ENCODE results near the gene CERK. TPM values are rescaled to one million over a fixed set of nuclear protein-coding genes. Genes with fewer than 3 reads are reported as not detected.
A peak's percentile ranks its signal among the peaks of the same experiment; 100 is the strongest.
"Not testable (repeated sequence)": the region's sequence is repeated elsewhere in the genome, so short reads cannot be mapped to it uniquely, and the experiment has no call there.

Gene CERK
- total RNA-seq, 1 experiment from 2014 or later: 87.7 TPM

GRCh38 chr22:46735747-46736608 lies 2.1 kb downstream of the CERK start:
- H3K4me1 ChIP-seq: peaks cover 23% of the 10 kb centered on the region; the same call in 1 of the 2 replicates
- no peaks in the 10 kb centered on the region for H3K27me3 ChIP-seq
- H3K9me3 ChIP-seq (replicated peaks): no peaks in the 10 kb centered on the region
- H3K36me3 ChIP-seq: no peaks in the 10 kb centered on the region
- H3K4me3 ChIP-seq: no peak overlapping the region
- no peak overlapping the region for H3K27ac ChIP-seq
- no peak for DNase-seq

GRCh38 chr22:46734830-46735453 lies 3.1 kb downstream of the CERK start:
- Histone ChIP-seq H3K36me3 (no peaks in the 10 kb centered on the region; the same call in 1 of the 2 replicates), H3K27ac (no peak overlapping the region), H3K27me3 (no peaks in the 10 kb centered on the region), H3K4me1 (peaks cover 31% of the 10 kb centered on the region), H3K9me3 (replicated peaks) (no peaks in the 10 kb centered on the region), H3K4me3 (no peak overlapping the region)
- DNase-seq: no peak

DNA sequence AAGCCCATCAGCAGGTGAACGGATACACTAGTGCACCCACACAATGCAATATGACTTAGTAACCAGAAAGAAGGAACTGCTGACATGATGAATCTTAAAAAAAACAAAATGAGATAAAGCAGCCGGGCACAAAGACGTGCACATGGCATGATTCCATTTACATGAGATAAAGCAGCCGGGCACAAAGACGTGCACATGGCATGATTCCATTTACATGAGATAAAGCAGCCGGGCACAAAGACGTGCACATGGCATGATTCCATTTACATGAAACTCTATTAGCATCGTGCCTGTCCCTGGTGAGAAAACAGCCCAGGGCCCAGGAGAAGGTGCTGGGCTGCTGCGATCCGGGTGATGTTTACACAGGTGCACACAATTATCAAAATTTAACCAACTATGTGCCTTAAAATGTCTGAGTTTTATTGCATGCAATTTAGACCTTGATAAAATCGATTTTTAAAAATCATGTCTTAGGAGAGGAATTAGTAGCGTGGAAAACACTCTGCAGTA lies 3.8 kb downstream of the CERK start:
- H3K4me1 ChIP-seq: peaks cover 31% of the 10 kb centered on the region
- not testable (repeated sequence) for DNase-seq; H3K4me3 ChIP-seq; H3K9me3 ChIP-seq (replicated peaks); H3K36me3 ChIP-seq; H3K27me3 ChIP-seq; H3K27ac ChIP-seq

- Histone ChIP-seq H3K27me3 (no peaks in the 10 kb centered on the region), H3K4me1 (peaks cover 28% of the 10 kb centered on the region), H3K4me3 (no peak overlapping the region), H3K27ac (no peak overlapping the region), H3K9me3 (replicated peaks) (no peaks in the 10 kb centered on the region), H3K36me3 (peaks cover 7% of the 10 kb centered on the region)
- no peak for DNase-seq
Observed at GRCh38 chr22:46732513-46732912, 5.5 kb downstream of the CERK start.

DNA sequence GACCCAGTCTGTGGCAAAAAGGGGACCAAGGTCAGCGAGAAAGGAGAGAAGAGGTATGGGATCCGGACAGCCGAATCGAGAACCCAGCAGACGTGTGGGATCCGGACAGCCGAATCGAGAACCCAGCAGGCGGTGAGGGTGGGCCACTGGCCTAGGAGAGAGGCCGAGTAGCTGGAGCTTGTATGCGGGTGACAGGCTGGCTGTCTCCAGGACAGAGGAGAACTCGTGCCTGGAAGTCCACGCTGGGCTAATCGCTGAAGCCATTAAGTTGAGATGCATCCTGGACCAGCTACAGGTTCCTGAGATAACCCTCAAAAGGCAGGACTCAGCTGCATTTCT lies 6.0 kb downstream of the CERK start:
- Histone ChIP-seq H3K27me3 (no peaks in the 10 kb centered on the region), H3K4me1 (peaks cover 28% of the 10 kb centered on the region), H3K9me3 (replicated peaks) (no peaks in the 10 kb centered on the region), H3K36me3 (peaks cover 7% of the 10 kb centered on the region), H3K4me3 (no peak overlapping the region), H3K27ac (no peak overlapping the region)
- DNase-seq: no peak

DNA sequence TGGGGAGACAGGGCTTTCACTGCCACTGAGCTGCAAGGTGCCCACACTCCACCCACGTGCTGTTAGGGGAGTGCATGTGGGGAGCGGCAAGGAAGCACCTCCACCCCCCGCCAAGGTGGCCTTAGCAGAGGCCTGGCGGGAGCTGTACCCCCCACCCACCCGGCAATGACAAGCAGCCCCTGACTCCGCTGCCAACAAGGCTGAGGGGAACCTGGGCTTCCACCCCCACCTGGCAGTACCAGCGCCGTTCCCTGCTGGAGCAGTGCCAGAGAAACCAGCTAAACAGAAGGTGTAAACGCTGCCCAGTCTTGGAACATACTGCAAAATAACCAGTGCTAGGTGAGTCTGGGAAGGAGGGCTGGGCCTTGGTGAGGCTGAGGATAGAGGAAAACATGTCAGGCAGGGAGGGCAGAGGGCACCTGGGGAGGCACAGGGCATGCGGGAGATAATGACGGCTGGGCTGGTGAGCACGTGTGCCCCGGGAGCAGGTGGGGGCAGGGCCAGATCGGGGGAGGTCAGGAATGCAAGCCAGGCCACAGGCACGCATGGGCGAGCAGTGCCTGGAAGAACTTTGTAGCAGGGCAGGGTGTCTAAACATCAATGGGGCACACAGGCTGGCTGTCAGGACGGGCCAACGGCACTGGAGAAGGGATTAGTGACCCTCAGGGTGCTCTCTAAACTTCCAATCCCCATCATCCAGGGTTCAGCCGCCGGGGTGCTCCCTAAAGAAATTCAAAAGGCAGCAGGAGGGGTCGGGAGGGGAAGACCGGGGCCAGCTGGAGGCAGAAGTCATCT lies 6.6 kb downstream of the CERK start:
- DNase-seq: no peak
- H3K4me1 ChIP-seq: peaks cover 24% of the 10 kb centered on the region
- H3K27me3 ChIP-seq: no peaks in the 10 kb centered on the region
- no peak overlapping the region for H3K4me3 ChIP-seq
- H3K9me3 ChIP-seq (replicated peaks): no peaks in the 10 kb centered on the region
- H3K36me3 ChIP-seq: peaks cover 8% of the 10 kb centered on the region
- no peak overlapping the region for H3K27ac ChIP-seq

- Histone ChIP-seq H3K4me3 (no peak overlapping the region), H3K27ac (no peak overlapping the region), H3K27me3 (no peaks in the 10 kb centered on the region), H3K36me3 (peaks cover 15% of the 10 kb centered on the region), H3K9me3 (replicated peaks) (no peaks in the 10 kb centered on the region), H3K4me1 (peaks cover 19% of the 10 kb centered on the region)
- DNase-seq: peak; percentile 60 to 74
Observed at GRCh38 chr22:46730568-46731245, 7.3 kb downstream of the CERK start.

- Histone ChIP-seq H3K36me3 (peaks cover 25% of the 10 kb centered on the region), H3K27ac (no peak overlapping the region), H3K4me1 (peaks cover 16% of the 10 kb centered on the region), H3K9me3 (replicated peaks) (no peaks in the 10 kb centered on the region), H3K27me3 (no peaks in the 10 kb centered on the region), H3K4me3 (no peak overlapping the region)
- DNase-seq: no peak
Observed at GRCh38 chr22:46728470-46728869, 9.6 kb downstream of the CERK start.

DNA sequence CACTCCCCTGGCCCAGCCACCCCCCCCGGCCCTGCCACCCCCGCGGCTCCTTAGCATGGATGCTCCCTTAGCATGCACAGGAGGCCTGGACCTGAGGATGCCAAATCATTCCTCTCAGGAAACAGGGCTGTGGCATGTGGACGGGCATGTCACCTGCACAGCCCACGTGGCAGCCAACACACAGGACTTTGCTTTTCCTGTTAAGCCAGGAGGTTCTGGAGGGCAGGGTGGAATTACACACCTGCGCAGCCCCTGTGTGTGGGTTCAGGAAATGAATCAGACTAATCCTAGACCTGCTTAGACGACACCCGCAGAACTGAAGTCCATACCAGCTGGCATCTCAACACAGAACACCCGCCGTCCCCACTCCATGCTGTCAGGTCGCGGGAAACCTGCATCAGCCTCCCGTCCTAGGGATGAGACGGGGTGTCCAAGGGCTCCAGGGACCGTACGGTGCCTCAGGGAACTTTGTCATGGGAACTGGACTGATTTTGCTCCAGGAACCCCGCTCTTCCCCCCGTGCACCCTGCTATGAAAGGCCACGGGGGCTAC lies 10.2 kb downstream of the CERK start:
- no peak for DNase-seq
- peaks cover 25% of the 10 kb centered on the region for H3K36me3 ChIP-seq
- no peak overlapping the region for H3K4me3 ChIP-seq
- peaks cover 16% of the 10 kb centered on the region for H3K4me1 ChIP-seq
- no peaks in the 10 kb centered on the region for H3K27me3 ChIP-seq
- no peak overlapping the region for H3K27ac ChIP-seq
- no peaks in the 10 kb centered on the region for H3K9me3 ChIP-seq (replicated peaks)

DNA sequence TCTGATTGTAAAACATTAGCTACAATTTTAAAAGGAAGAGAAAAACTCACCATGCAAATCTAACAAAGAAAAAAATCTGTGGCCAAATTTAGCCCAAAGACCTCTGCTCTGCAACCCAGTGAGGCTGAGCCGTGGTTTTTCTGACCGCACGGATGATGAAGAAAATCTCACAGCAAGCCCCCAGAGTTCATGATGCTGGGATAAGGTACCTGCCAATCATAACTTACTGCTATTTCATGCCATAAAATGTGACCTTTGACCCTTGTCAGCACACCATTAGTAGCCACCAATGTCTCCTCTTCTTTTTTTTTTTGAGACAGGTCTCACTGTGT lies 11.1 kb downstream of the CERK start:
- Histone ChIP-seq H3K4me3 (no peak overlapping the region), H3K27me3 (no peaks in the 10 kb centered on the region), H3K9me3 (replicated peaks) (no peaks in the 10 kb centered on the region), H3K27ac (no peak overlapping the region), H3K36me3 (peaks cover 25% of the 10 kb centered on the region), H3K4me1 (peaks cover 16% of the 10 kb centered on the region)
- no peak for DNase-seq

DNA sequence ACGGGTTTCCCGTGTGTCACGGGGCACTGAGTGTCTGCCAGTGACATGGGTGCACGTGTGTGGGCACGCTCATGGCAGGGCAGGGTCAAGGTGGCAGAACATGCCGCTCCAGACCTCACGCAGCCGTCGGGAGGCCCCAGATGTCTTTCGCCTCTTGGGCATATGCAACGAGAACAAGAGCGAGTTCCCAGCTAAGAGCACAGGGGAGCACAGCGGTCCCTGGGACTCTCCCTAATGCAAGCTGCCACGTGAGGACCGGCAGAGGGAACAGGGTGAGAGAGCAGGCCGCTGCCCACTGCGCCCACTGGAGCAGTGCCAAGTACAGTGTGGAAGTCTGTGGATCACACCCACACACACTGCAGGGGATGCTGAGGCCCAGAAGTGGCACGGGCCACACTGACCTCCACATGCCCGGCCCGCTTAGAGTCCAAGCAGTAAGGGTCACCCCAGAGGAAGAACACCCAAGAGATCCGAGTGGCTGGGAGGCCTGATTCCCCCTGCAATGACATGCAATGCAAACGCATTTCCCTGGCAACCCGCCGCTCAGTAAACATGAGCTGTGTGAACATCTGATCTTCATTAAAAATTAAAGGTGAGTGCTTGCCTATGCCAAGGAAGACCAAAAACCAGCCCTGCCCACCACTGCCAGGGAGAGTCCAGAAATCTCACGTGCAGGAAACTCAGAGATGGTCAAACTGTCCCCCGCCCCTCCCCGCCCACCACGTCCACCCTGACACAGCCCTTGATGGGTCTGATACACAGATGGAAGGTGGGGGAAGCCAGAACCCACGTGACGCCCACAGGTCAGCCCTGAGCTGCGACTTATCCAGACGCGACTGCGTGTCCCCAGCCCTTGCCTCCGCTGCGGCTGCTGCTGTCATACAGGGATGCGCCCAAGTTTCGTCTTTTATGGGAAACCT lies 11.7 kb downstream of the CERK start:
- Histone ChIP-seq H3K4me3 (no peak overlapping the region), H3K27ac (no peak overlapping the region), H3K36me3 (peaks cover 25% of the 10 kb centered on the region), H3K27me3 (no peaks in the 10 kb centered on the region), H3K9me3 (replicated peaks) (no peaks in the 10 kb centered on the region), H3K4me1 (peaks cover 11% of the 10 kb centered on the region)
- DNase-seq: no peak

GRCh38 chr22:46725096-46725495 lies 13.0 kb downstream of the CERK start:
- no peak for DNase-seq

GRCh38 chr22:46723882-46724281 lies 14.2 kb downstream of the CERK start:
- H3K9me3 ChIP-seq (replicated peaks): no peaks in the 10 kb centered on the region
- H3K27ac ChIP-seq: no peak overlapping the region
- no peaks in the 10 kb centered on the region for H3K4me1 ChIP-seq
- no peak for DNase-seq
- no peaks in the 10 kb centered on the region for H3K27me3 ChIP-seq
- H3K36me3 ChIP-seq: peaks cover 38% of the 10 kb centered on the region
- H3K4me3 ChIP-seq: no peak overlapping the region

More at GRCh38 chr22:46725096-46725495, 13.0 kb downstream of the CERK start:
- Histone ChIP-seq H3K4me1 (no peaks in the 10 kb centered on the region), H3K27me3 (no peaks in the 10 kb centered on the region), H3K36me3 (peaks cover 35% of the 10 kb centered on the region), H3K27ac (no peak overlapping the region), H3K4me3 (no peak overlapping the region), H3K9me3 (replicated peaks) (no peaks in the 10 kb centered on the region)
